ENCODE measurements around the gene PUS3.
A peak's percentile ranks its signal among the peaks of the same experiment; 100 is the strongest.

PUS3 gene

DNA sequence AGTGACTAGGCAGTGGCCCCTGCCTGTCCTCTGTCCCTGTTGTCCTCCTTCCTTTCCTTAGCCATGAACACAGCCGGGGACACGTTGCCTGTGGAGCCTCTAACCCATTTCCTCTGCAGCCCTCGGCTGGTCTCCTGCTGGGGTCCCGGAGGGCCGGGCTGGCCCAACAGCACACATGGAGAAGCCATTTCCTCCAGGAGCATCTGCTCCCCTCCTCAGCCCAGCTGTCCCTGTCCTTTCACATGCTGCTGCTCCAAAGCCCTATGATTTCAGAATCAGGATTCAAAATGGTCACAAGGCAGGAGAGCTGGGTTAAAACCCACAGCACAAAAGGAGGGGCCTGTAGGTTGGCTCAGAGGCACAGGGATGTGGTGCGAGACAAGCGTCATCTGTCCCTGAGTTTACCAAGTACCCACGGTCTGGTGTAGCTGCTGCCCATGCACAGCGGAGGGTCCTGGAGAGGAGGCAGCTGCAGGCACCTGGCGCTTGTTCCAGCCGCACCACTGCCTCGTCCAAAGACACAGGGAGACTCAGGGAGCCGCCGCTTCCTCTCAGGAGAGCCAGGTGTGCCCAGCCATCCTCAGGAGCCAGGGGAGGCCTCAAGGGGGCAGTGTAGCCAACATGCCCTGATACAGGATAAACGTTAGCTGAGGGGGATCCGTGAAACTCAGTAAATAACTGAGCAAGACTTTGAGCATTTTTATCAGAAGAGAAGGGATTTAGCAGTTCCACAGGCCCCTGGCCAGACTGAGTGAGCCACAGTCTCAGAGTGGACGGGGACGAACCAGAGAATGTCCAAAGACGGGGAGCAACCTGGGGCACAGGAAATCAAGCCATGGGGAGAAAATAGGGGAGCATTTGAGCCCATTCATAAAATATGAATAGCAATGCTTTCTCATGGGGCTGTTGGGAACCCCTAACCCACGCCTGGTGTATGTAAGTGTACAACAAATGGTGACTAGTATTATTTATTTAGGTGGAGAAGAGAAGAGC lies 38.9 kb upstream of the PUS3 start:
- peak; percentile 27 for DNase-seq

DNA sequence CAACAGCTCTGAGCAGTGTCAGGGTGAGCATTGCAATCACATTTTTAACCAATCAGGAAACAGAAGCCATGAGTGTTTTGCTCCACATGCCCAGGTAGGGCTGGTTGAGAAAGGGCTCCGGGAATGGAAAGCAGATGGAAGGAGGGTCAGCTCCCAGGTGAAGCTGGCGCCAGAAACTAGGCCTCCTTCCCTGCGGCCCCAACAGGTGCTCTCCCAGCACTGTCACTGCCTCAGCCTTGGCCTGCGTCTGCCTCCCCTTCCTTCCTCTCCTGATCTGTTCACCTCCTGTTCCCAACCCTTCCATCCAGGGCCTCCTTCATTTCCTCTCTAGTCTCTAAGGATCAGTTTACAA lies 38.2 kb upstream of the PUS3 start:
- DNase-seq: no peak

DNA sequence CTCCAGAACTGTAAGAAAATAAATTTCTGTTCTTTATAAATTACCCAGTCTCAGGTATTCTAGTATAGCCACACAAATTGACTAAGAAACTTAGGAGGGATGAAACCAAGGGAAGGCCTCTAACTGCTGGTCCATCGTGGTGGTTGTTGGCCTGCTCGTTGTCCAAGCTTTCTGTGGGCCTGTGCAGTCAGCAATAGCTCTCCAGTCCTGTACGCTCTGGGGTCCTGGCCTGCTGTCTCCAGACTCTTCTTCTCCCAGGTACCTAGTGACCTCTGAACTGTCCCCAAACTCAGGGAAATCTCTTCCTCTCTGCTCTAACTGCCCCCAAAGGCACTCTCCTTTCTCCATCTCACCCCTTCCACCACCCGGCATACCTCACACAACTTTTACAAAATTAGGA lies 37.1 kb upstream of the PUS3 start:
- no peak for DNase-seq

DNA sequence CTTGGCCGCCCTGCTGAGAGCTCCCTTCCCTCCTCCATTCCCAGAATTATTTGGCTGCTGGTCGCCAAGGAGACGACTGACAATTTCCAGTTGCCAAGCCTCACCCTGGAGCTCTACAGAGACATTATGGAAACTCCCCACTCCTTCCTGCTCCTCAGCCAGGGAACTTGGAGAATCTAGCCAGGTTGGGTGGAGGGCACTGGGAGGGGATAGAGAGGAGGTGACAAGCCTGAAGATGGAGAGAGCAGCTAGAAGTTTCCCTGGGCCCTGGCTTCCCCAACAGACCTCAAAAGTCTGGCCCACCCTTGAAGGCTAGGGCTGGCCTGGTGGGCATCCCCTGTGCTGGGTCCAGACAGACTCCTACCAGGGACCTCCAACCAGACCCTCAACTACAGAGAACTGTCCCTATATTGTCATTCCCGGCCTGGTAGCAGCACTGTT lies 36.1 kb upstream of the PUS3 start:
- no peak for DNase-seq

DNA sequence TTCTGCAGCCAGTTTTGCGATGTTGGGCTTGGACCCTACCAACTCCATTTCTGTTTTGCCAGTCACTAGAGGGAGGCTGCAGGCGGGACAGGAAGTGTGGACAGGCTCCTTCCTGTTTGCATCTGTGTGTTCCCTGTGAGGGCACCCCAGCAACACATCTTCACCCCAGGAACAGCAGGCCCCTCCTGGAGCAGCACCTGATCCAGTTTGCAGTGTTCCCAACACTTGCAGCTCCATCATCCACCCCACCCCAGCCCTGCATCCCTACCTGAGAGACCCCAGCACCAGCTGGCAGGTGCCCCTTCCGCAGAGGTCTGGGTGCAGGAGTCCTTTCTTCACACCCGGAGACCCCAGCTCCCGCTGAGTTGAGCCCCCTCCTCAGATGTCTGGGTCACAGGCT lies 35.4 kb upstream of the PUS3 start:
- no peak for DNase-seq

DNA sequence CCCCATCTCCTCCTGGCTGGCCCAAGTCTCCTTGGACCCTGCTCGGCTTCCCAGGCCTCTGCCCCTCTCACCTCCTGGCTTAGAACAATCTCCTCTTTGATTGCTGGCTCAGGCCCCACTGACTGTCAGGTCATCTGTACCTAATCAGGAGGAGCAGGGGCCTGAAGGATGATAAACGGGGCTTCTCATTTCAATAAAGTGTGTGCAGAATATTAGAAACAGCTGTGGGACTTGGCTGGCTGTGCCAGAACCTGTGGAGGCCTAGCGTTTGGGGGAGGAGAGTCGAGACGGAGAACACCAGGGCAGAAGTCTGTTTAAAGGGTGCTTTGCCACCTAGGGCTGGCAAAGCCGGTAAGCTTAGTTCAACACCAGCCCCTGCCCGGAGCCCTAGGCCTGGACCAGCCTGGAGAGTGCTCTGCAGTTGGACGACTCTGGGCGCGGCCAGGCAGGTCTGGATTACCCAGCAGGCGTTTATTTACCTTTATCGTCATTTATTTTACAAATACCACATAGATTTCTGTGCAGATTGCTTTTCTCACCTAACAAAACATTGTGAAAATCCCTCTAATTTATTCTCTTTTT lies 32.7 kb upstream of the PUS3 start:
- no peak for DNase-seq

DNA sequence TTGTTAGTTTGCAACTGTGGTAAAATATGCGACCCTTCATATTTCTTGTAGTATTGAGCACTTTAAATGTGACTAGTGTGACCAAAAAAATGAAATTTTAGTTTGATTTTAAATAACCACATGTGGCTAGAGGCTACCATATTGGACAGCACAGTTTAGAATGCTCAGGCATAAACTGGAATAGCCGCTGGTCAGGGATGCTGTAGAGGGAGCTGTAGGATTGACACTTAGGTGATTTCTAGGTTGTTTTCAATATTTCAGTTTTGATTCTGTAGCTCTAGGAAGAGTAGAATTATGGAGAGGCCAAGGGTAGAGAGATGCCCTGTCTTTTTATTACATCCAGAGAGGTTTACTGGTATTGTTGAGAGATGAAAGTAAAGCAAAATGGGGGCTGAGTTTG lies 32.0 kb upstream of the PUS3 start:
- no peak for DNase-seq

DNA sequence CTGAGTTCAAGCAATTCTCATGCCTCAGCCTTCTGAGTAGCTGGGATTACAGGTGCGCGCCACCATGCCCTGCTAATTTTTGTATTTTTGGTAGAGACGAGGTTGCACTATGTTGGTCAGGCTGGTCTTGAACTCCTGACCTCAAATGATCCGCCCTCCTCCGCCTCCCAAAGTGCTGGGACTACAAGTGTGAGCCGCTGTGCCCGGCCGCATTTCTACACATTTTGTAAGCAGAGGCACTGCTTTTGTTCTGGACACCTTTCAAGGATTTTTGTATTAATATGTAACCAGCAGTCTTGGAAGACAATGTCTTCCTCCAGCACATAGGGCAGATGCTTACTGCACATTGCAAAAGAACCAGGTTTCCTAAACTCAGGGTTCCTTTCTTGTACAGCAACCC lies 31.5 kb upstream of the PUS3 start:
- no peak for DNase-seq

DNA sequence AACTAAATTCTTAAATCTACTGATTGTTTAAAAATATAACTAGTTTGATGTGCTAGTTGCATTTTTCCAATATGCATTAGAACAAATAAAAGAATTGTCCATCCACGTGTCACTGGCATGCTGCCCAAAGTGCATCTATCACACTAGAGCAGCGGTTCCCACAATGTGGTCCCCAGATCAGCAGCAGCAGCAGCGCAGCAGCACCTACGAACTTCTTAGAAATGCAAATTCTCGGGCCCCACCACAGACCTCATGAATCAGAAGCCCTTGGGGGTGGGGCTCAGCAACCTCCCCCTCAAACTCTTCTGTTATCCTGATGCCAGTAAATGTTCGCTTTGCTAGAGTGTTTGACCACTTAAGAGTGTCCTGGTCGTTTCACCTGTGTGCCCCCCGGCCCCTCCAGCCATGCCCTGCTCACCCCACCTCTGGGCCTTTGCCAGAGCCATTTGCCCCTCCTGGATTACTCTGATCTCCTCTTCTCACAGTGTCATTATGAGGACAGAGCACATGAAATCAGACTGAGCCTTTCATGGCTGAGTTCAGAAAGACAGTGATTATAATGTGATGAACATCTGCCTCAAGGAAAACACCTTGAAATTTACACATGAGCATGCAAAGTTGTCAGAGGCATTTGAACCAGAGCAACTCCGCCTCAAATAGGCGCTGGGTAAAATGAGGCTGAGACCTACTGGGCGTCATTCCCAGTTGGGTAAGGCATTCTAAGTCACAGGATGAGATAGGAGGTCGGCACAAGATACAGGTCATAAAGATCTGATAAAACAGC lies 30.2 kb upstream of the PUS3 start:
- no peak for DNase-seq

DNA sequence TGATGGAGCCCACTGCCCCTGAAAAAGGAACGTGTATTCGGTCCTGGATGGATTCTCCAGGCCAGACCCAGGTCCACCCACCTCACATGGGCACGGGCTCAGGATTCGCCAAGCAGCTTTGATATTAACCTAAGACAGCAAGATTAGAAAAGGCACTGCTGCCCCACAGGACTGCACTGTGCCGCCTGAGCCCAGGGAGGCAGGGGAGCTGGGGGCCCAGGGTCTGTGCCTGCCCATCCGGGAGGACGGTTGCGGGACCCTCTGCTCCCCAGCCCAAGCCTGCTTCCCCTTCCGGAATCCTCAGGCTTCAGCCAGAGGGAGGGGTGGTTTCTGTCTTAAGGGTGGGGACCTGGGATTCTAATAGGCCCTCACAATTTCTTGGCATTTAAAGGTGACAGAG lies 29.3 kb upstream of the PUS3 start:
- no peak for DNase-seq

DNA sequence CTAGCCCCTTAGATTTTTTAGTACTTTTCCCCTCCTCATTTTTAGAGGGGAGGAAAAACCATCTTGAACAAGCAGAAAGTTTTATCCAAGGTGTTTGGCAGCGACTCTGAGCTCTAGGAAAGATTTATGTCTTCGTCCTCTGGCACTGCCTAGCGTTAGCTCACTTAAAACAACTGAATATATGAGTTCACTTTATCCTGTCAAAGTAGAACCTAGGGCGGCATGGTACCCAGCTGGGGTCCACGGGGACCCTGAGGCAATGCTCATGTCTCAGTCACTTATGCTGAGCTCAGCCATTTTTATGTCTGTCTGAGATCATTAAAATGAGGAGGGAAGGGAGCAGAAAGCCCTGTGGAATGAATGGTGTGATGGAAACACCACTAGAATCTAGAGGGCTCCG lies 28.7 kb upstream of the PUS3 start:
- DNase-seq: no peak

DNA sequence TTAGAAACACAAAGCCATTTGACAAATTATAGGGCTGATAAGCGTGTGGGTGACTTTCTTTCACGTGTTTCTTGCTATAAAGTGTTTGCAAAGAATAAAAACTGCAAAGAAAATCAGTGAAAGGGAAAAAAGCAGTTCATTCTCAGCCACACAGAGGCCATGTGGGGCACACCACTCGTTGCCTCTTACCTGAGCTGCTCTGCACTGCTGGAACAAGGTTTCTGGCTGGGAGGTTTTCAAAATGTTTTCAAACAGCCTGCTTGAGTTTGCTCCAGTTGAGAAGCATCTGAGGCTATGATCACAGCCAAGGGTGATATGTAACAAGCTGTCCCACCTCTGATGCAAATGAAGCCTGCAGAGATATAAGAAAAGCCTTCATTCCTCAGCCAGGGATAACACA lies 28.1 kb upstream of the PUS3 start:
- DNase-seq: no peak

DNA sequence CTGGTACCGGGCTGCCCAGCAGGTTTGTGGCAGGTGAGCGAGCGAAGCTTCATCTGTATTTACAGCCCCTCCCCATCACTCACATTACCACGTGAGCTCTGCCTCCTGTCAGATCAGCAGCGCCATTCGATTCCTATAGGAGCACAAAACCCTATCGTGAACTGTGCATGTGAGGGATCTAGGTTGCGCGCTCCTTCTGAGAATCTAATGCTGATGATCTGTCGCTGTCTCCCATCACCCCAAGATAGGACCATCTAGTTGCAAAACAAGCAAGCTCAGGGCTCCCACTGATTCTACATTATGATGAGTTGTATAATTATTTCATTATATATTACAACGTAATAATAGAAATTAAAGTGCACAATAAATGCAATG lies 27.1 kb upstream of the PUS3 start:
- DNase-seq: no peak

DNA sequence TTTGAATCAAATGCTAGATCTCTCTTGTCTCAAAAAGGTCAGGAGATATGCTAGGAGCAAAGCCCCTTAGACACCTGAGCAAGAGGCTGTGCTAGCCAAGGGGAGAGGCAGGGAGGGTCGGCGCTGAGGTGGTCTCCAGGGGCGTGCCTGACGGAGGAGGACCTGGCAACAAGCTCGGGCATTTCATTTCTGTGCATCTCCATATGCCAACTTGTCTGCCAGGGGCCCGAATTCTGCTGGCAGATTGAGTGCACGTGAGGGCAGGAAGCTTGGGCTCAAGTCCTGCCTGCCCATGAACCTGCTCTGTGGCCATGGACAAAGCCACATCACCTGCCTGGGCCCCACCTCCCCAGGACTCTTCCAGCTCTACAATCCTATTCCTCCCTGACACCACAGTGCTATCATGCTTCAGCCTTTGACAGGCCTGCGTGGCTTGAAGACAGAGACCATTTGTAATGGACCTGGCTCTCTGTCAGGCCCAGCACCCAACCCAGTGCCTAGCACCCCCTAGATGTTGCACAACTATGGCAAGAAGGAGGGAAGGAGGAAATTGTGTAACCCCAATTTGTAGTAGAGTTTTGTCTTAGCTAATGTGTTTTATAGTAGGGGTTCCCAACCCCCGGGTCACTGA lies 26.6 kb upstream of the PUS3 start:
- no peak for DNase-seq

DNA sequence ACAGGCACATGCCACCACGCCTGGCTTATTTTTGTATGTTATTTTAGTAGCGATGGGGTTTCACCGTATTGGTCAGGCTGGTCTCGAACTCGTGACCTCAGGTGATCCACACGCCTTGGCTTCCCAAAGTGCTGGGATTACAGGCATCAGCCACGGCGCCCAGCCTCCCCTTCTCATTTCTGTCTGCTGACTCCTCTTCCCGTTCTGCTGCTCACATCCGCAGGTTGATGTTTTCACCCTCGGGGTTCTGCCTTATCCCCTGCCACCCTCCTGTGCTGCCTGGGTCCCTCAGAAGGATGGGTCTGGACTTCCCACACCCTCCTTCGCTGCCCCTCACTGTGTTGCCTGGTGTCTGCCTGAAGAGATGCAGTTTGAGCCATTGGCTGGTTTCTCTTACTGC lies 23.7 kb upstream of the PUS3 start:
- no peak for DNase-seq

DNA sequence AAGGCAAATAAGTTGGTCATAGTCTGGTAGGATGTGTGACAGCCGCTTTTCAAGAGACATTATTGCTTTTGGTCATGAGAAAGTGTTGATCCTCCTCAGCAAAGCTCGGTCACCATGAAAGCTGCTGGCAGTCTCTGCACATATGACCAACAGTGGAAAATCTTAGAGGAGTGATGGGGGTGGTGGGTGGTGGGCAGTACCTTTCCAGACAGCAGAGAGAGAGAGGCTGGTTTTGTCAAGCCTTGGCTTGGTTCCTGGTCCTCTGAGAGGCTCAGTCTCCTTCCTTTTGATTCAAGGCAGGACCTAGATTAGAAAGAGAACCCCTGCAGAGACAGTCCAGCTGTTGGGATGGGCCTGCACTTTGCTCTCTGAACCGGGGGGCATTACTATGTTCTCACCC lies 22.8 kb upstream of the PUS3 start:
- DNase-seq: no peak

DNA sequence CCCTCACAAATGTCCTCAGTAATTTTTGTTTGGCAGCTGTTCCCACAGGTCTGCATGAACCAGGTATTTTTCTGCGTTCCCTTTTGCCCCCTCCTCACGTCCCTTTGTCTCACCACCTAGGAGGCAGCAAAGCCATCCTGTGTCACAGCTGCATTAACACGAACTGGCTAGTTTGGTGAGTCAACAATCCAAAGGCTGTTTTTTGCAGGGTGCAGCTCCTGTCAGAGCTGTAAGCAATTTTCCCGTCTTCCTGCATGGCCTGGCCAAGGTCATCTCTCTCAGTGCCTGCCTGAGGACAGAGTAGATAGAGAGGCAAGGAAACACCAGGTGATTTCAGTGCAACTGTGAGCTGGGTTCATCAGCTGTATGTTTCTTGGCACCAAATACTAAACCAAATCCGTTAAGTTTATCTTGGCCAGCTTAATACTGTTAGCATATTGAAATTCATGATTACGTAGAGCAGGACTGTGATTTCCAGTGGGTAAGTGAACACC lies 22.3 kb upstream of the PUS3 start:
- no peak for DNase-seq

DNA sequence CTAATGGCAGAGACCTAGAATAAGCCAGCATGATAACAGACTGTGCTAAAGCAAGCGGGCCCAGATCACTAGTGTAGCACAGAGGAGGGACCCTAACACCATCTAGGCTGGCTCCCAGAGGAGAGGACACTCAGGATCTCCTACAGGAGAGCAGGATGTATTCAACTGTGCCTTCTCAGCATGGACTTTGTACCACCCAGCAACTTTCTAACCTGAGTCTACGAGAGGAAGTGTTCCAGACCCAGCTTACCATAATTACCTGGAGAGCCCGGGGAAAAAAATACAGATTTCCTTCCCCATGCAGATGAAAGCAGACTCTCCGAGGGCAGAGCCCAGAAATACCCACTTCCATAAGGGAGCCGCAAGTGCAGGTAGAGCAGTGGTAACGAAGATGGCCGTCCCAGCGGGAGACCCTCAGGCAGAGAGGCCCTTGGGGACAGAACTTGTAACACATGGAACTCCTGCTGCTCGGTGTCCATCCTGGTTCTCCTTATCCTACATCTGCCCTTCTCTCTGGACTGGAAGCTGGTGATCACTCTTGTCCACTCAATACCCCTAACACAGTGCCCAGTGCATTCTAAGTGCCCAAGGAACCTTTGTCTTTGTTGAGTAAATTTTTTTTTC lies 21.5 kb upstream of the PUS3 start:
- DNase-seq: no peak

DNA sequence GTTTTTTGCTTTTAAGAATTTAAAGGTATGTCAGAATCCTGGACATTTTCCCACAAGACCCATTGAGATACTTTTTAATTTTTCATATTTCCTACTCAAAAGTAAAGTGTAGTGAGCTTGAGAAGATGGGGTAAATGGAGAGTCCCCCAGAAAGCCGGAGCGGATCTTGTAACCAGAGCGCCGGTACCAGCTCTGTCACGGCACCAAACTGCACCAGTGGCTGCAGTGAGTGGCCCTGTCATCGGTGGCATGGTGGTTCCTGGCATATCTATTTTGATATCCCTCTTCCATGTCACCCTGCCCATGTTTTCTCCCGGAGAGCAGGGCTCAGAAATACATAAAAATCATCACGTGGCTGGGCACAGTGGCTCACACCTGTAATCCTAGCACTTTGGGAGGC lies 20.6 kb upstream of the PUS3 start:
- no peak for DNase-seq

DNA sequence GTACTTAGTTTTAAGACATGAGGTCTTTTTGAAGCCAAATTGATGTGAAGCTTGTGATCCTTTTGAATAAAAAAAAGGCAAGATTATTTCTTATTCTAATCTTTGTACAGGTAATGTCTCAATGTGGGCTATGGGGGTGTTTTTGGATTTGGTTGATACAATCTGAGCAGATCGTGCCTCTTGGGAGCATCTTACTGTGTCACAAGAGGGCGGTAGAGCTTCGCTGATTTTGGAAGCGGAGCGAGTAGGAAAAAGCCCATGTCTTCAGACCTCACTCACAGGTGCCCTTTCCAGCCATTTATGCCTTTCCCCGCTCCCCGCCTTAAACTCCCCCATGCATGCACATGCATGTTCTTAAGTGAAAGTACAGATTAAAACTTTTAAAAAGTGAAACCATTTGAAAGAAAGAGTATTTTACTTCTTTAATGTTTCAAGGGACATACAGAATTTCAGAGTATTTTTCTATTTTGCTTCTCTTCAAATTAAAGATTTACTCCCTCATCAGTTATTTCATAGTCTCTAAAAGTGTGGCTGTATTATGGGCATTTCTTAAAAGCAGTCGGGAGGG lies 20.1 kb upstream of the PUS3 start:
- peak; percentile 63 for DNase-seq

DNA sequence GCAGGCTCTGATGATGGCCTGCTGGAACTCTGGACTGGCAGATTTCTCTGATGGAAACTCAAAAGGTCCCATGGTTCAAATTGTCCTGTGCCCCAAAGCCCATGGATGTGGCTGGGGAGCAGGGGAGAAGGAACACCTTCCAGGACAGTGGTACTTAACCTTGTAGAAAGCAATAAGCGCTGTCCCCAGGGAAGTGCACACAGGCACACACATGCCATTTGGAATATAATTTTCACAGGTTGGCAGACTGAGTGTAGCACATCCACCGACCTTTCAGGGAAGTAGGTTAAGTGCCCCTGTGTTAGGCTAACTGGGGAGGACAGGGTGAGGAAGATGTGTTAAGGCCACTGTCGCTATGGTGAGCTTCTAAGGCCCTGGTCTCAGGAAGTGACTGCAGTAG lies 19.1 kb upstream of the PUS3 start:
- DNase-seq: no peak

DNA sequence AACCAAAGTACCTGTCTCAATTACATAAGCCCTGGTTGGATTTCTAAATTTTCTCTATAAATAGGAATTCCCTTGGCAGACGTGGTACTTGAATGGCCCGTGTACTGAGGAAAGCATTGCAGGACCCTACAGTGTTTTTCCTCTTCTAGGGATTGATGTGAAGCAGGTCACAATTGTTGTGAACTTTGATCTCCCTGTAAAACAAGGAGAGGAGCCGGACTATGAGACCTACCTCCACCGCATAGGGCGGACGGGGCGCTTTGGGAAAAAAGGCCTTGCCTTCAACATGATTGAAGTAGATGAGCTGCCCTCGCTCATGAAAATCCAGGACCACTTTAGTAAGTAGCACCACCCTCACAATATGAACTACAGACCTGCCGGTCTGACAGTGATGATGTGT lies 18.0 kb upstream of the PUS3 start:
- no peak for DNase-seq

Measured in CD4-positive, alpha-beta T cell treated with Interleukin-21 for 1 hour (primary cell).